ENCODE results near the gene MTERF2. TPM values are rescaled to one million over a fixed set of nuclear protein-coding genes. Genes with fewer than 3 reads are reported as not detected.

The MTERF2 gene
- polyA plus RNA-seq, 1 donor: 34.7 TPM

DNA sequence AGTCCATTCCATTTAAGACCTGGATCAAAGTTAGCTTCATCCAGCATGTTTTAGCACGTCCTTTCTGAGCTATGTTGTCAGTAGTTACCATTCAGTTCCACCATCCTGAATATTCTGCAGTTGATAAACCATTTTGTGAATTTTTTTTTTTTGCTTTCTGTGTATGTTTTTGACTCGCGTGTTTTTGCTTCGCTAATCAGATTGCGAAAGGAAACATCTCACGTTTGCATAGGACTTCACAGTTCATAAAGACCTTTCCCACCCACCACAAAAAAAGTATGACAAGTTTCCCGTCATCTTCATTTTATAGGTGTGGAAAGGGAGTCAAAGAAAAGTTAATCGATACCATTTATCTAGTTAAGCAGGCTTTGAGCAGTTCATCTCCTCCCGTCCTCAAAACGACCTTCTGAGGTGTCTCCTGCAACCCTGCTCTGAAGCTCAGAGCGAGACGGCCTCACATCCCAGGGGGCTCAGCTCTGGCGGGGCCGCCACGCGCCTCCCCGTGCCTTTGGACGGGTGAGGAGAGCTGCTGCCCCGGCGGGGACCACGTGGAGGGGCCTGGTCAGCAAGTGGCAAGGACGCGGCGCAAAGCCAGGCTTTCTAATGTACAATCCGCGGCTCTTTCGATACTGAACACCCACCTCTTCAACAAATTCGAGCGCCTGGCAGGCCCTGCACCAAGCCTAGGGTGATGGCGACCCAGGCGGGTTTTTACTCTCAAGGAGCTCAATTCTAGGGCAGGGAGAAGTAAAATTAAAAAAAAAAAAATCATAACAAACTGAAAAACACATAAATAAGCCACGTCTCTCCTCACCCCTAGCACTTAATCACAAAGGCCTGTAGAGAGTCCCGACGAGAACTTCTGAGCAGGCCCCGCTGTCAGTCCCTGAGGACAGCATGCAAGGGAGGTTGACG is 32.2 kb downstream of the MTERF2 start:
- DNase-seq (ENCODE audit: low read depth): no peak

DNA sequence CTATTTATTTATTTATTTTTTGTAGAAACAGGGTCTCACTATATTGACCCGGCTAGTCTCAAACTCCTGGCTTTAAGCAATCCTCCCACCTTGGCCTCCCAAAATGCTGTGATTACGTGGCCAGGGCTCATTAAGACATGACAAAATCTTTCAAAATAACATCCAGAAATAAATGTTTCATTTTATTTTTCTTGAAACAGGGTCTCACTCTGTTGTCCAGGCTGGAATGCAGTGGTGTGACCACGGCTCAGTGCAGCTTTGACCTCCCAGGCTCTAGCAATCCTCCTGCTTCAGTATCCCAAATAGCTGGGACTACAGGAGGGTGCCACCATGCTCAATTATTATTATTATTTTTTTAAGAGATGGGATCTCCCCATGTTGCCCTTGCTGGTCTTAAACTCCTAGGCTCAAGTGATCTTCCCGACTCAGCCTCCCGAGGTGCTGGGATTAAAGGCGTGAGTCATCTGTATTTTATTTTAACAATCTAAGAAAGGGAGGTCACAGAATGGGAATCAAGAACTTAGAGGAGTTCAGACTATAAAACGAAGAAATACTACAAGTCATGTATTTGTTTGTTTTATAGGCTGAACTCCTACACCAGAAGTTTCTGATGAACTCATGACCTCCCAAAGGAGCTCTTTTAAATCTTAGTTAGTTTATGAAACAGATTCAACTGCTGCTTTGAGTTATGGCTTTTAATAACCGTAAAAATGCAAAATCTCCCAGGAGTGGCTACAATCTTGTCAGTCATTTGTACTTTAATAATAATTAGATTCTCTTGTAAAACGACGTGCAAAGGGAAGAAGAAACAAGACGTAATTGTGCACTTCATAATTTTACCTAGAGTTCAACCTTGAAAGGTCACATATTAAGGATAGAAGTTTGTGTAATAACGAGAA is 33.3 kb downstream of the MTERF2 start:
- DNase-seq (ENCODE audit: low read depth): no peak

DNA sequence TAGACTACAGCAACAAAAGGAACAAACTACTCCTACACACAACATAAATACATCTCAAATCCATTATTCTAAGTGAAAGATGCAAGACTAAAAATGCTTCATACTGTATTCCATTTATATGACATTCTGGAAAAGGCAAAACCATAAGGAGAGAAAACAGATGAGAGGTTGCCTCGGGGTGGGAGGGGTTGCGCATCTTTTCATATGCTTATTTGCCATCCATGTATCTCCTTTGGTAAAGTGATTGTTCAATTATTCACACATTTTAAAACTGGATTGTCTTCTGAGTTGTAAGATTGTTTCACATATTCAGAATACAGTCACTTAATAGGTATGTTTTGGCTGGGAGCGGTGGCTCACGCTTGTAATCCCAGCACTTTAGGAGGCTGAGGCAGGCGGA is 36.4 kb downstream of the MTERF2 start:
- DNase-seq (ENCODE audit: low read depth): no peak

DNA sequence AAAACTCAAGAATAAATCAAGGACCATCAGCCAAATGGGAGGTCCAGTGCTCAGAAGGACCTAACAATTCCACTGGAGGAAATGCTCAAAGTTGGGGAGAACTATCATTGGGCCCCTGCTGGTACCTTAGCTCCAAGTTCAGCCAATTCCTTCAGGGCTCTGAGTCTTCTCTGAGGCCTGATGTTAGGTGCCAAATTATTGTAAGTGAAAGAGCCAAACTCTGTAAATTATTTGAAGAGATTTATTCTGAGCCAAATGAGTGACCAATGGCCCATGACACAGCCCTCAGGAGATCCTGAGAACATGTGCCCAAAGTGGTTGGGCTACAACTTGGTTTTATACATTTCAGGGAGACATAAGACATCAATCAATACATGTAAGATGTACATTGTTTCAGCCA is 39.5 kb downstream of the MTERF2 start:
- DNase-seq (ENCODE audit: low read depth): no peak

DNA sequence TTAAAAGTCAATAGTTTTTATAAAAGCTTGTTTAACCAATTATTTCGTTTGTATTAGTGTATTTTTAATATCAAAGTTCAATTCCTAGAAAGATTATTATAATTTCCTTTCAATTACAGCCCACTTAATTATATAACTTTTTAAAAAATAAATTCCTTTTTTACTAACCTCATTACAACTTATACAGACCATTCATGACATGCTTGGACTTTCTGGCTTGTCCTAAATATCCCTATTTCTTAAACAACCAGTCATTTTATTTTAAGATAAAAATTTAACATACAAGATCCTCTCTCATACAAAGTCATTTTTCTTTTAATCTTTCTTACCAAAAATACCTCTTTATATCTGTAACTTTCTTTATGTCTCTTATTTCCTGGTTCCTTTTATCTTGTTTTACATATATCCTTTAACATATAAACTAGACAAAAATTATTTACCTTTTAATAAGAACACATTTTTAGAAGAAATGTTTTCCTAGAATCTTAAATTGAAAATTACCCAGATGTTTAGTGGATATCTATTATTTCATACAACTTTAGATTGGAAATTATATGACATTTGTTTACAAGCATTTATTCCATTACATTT is 41.6 kb downstream of the MTERF2 start:
- DNase-seq (ENCODE audit: low read depth): no peak

DNA sequence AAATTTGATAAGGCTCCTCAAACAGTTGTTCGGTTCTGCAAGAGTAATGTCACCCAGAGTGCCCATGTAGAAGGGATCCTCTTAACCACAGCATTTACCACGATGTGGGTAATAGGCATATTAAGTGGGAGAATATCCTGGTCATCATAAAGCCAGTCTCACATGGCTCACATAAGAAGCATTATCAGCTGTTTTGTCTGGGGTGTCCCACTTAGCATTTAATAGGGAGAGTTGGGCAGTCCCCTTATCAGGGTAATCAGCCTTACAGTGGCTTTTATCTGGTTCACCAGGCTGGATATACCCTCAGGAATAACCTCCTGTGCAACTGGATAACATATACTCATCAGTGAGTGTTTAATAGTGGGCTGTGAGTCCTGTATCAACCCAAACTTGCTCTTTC is 44.2 kb downstream of the MTERF2 start:
- no peak for DNase-seq (ENCODE audit: low read depth)

DNA sequence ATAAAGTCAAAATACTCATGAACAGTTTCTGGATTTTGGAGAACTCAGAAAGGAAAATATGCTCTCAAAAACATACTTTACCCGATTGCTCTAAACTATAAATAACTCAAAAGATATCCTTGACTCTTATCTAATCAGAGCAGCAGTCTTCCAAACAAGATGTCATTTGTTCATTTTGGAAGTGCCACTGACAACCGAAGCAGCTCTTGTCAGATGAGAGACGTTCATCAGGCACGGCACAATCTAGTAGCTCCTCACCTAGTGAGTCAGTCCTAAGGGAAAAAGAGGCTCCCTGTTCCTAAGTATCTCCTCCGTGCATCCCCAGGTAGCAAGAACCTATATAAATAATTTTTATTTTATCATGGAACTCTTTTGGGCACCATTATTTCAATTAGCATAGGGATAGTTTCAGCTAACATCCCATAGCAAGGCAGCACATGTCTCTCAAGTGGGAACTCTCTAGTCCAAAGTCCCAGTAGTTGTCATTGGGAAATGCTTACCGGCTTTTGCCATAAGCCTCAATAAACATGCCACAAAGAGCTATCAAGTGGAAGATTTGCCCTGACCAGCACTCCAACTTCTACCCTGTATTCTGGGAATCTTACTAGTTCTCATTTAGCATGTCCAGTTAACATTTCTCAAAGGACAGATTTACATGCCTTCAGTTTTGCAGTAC is 45.3 kb downstream of the MTERF2 start:
- DNase-seq (ENCODE audit: low read depth): no peak

DNA sequence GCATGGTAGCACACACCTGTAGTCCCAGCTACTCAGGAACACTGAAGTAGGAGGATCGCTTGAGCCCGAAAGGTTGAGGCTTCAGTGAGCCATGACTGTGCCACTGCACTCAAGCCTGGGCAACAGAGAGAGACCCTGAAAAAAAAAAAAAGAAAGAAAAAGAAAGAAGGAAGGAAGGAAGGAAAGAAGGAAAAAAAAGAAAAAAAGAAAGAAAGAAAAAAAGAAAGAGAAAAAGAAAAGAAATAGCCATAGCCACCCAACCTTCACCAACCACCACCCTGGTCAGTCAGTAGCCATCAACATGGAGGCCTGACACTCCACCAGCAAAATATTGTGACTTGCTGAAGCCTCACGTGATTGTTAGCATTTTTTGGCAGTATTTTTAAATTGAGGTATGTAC is 52.7 kb downstream of the MTERF2 start:
- no peak for DNase-seq (ENCODE audit: low read depth)

Other genes with a start within 250 kb of the MTERF2 start
- 14.7 TPM for gene RIC8B, start 212.5 kb downstream of the MTERF2 start, polyA plus RNA-seq (ENCODE audit: insufficient read length)
- gene TMEM263, start 31.2 kb downstream of the MTERF2 start, polyA plus RNA-seq (ENCODE audit: insufficient read length): 59.1 TPM
- gene CRY1, start 106.4 kb upstream of the MTERF2 start, polyA plus RNA-seq (ENCODE audit: insufficient read length): 14.9 TPM

Measured in forelimb muscle (tissue), 1 donor.